Erythroblast (primary cell): ENCODE results near the gene CDC42EP4.

ENCODE experiments used
- DNase-seq, 2 experiments: peaks; one replicate each; lab custom pipeline; 2025; lab: John Stamatoyannopoulos, UW
- GATA1 ChIP-seq: IDR thresholded peaks from 2 replicates; pipeline ENCODE4 v1.6.1; 2011; ENCODE audit warnings: low read depth, mild to moderate bottlenecking, control low read depth, low read length, moderate library complexity
- POLR2A ChIP-seq: IDR thresholded peaks from 2 replicates; pipeline ENCODE4 v1.6.1; 2011; ENCODE audit warnings: mild to moderate bottlenecking, low read length

Gene CDC42EP4

DNA sequence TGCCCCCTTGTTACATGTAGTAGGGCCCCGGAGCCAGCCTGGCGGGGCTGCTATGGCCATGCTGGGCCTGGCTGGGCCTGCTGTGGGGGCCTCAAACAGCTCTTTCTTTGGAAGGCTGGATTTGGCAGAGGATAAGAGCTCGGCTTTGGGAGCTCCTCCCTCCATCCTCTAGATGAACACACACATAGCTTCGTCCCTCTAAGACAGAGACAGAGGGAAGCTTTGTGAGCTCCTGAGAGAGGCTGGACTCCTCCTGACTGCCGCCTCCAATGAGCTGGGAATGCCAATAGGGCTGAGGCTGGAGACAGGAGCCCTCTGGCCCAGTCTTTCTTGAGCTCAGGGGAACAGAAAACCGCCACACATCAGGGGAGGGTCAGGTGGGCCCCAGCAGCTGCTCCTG, 37.3 kb upstream of the CDC42EP4 start:
- TF ChIP-seq GATA1 = no peak
- TF ChIP-seq POLR2A = no peak
- DNase-seq = no peak

DNA sequence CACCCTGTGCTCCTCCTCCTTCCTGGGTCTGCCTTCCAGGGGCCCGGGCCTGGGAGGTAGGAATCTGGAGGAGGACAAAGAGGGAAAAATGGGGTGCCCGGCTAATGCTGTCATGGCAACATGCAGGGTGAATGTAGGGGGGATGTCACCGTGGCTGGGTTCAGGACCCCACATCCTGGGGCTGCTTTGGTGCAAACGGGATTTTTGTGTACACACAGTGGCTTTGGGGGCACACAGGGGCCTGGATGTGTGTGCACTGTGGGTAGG, 37.0 kb upstream of the CDC42EP4 start:
- DNase-seq = no peak

DNA sequence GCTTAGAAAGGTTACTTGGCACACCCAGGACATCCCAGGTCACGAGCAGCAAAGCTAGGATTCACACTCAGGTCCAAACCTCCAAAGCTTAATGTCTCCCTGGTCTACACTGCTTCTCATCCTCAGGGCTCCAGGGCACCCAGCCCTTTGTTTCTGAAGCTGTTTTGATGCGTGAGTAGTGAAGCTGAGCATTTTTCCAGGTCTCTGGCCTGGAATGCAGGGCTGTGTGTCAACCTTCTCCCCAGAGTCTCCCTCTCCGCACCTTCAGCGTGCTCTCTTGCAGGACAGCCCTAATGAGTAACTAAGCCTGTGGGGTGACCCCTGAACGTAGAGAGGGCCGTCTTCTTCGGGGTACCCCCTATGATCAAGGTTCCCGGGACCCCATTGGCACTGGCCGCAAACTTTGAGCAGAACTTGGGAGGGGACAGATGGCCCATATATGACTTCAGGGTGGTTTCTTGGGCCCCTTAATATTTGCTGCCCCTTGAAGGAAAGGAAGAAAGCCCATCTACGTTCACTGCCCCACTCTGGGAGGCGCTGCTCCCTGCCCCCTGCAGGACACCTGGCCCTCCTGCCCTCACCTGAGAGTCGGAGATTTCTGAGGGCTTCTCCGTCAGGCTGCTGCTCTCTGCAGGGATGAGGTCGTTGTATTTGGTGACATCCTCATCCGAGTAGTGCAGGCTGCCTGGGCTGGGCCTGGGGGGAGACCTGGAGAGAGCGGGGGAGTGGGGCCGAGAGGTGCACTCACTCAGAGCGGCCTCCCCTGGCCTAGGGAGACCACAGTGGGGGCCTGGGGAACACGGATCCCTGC, 36.4 kb upstream of the CDC42EP4 start:
- no peak for TF ChIP-seq POLR2A
- no peak for TF ChIP-seq GATA1
- DNase-seq = no peak

More for the DNA sequence above, 37.0 kb upstream of the CDC42EP4 start:
- TF ChIP-seq GATA1 (no peak), POLR2A (no peak)

DNA sequence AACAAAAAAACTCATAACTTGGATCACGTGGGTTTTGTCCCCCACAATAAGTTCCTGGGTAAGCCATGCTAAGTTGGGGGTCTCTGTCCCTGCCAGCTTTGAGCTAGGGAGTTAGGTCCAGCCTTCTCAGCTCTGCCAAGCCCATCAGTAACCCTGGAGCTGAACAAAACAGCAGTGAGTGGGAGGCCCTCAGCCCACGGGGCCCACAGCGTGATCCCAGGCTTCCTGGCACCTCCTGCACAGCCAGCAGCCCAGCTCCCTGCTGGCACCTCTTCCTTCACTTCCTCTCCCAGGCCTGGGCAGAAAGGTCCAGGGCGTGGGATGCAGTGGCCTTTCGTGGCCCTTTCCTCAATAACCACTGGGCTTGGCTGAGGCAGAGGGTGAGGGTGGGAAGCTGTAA, 35.5 kb upstream of the CDC42EP4 start:
- no peak for DNase-seq
- TF ChIP-seq GATA1 = no peak
- no peak for TF ChIP-seq POLR2A

DNA sequence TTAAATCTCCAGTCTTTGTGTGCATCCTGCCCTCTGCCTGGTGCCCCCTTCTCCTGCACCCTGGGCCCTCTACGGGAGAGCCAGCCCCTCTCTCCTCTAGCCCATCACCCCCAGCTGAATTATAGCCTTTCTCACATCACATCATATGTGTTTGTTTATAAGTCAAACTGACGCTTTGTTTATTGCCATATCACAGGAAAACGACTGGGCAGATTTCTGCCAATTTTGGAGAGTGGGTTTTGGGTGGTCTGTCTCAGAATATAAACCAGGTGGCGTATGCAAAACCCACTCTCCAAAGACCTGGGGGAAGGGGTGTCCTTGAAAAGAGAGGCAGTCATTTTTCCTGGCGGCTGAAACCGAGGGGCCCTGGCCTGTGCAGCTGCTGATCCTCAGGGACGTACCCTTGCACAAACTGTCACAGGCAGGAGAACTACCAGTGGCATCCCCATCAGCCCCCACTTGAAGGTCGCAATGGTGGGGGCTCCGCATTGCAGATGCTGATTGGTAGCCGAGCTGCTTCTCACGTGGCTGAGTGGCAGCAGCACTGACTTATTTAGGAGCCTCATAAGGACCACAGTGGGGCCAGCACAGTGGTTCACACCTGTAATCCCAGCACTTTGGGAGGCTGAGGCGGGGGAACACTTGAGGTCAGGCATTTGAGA, 34.8 kb upstream of the CDC42EP4 start:
- no peak for DNase-seq
- TF ChIP-seq POLR2A = no peak
- no peak for TF ChIP-seq GATA1

DNA sequence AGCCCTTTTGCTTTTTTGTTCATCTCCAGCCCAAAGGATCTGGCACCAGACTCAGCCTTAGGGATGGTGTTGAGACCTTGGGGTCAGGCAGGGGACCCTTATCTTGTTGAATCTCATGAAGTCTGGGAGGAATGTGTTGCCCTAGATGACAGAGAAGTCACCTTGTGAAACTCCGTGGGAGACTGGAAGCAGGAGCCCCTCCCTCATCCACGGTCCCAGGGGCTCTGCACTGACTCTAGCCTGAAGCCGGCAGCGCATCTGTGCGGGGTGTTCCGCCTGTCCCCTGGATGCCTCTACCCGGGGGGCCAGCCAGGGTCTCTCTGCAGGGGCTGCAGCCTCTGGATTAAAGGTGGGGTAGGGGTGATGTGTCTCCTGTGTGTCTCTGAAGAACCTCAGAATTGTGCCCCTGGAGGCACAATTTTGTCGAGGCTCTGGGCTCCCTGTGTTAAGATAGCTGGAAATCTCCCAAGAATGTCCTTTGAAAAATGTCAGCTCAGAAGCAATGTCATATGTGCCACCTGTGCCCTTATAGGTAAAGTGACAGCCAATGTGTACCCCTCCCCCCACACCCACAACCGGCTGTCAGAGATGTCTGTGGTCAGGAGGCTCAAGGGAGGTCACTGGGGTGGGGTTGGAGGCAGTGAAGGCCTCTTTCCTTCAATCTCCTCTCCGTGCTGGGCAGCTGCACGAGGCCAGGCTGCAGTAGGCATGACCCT, 32.1 kb upstream of the CDC42EP4 start:
- TF ChIP-seq GATA1 (no peak), POLR2A (no peak)
- DNase-seq = no peak

DNA sequence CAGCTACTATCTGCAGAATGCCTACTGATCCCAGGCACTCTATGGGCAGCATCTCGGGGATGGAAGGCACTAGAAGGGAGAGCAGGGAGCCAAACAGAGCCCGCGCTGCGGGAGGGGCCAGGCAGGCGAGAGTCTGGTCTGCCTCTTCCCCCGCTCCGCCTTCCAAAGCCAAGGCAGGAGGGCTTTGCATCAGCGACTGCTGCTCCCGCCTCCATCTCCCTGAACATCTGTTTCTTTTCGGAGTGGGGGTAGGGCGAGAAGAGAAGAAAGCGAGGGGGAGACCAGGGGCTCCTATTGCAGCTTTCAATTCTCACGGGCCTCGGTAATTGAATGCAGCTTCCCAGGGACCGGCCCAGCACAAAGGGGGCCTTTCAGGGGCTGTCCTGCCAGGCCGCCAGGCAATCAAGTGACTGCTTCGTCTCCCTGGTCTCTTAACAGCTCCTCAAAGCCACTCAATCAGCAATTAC, 31.4 kb upstream of the CDC42EP4 start:
- TF ChIP-seq POLR2A (no peak), GATA1 (no peak)
- DNase-seq = peak; percentile 16 to 28

DNA sequence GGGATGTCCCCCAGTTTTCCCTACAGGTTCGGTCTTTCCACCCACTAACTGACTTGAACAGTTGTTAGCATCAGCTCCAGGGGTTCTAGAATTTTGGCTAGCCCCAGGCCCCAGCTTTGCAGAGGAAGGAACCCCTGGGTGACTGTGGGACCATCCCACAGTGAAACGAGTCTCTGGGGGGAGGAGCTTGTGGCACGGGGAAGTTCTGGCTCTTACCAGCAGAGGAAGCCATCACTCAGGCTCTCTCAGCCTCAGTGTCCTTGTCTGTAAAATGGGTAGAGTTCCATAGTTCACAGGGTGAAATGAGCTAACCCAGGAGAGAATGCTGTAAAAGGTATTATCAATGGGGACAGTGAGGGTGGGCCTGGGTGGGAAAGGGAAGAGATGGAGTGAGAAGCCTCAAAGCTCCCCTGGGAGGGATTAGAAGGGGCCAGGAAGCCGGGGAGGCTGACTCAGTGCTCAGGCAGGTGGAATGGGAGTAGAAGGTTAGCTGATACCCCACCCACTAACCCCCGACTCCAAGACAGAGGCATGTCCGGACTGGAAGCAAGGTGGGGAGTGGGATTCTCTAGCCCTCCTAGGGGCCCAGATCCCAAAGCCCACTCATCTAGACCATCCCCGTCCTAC, 30.9 kb upstream of the CDC42EP4 start:
- TF ChIP-seq POLR2A = no peak
- TF ChIP-seq GATA1 = no peak
- no peak for DNase-seq

DNA sequence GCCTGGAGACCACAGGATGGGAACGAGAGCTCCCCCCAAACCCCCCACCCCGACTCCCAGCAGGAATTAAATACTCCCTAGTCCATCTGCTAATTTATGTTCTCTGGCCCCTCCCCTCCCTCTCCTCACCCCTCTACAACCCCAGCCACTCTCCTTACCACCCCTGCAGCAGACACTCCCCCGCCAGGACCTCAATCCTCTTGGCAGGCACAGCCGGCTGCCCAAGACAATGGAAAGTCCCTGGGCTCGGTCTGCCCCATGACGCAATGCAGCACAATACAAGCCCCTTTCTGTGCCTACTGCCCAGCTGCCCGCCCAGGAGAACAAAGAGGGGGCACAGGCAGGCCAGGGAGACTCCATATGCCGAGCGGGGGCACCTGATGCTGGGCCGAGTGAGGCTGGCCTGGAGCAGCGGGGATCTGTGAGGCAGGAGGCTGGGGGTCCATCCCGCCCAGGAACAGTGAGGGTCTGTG, 30.3 kb upstream of the CDC42EP4 start:
- DNase-seq = no peak
- no peak for TF ChIP-seq POLR2A

DNA sequence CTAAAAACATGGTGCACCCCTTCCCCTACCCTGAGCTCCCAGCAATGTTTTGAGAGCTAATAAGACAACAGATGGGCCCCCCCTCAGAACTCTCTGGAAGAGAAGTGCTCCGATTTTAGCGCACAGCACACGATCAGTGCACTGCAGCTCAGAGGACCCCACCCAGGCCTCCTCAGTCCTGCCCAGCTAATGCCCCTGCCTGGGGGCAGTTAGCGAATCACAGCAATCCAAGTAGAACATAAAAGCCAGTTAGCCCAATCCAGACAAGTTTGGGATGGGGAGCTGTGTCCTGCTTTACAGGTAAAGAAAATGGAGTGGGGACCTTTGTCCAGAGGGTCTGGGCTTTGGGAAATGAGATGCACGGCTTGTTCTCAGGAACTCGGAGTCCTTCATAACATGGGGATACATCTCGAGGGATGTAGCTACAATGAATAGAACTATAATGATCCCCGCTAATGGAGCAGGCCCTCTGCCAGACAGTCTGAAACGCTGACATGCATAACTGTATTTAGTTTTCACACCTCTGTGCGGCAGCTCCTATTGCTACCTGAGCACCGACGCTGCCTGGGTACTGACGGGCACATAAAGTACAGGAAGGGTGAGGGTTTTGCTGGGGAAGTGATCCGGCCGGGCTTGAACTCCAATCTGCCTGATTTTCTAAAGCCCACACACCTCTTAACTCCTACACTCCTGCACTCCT, 29.7 kb upstream of the CDC42EP4 start:
- no peak for DNase-seq
- no peak for TF ChIP-seq POLR2A
- TF ChIP-seq GATA1 = no peak

DNA sequence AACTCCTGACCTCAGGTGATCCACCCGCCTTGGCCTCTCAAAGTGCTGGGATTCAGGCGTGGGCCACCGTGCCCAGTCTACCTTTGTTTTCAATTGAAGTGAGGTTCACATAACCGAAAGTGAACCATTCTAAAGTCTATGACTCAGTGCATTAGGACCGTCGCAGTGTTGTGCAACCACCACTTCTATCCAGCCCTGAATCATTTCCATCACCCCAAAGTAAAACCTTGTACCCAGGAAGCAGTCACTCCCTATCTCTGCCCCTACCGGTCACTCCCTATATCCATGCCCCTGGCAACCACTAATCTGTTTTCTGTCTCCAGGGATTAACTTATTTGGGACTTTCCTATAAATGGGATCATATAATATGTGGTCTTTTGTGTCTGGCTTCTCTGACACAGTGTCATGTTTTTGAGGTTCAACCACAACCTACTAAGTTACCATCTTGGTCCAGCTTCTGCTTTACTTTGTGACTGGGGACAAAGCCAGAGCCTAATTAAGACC, 28.3 kb upstream of the CDC42EP4 start:
- DNase-seq = peak in 1 of 2 experiments; percentile 22
- TF ChIP-seq GATA1 (no peak), POLR2A (no peak)

DNA sequence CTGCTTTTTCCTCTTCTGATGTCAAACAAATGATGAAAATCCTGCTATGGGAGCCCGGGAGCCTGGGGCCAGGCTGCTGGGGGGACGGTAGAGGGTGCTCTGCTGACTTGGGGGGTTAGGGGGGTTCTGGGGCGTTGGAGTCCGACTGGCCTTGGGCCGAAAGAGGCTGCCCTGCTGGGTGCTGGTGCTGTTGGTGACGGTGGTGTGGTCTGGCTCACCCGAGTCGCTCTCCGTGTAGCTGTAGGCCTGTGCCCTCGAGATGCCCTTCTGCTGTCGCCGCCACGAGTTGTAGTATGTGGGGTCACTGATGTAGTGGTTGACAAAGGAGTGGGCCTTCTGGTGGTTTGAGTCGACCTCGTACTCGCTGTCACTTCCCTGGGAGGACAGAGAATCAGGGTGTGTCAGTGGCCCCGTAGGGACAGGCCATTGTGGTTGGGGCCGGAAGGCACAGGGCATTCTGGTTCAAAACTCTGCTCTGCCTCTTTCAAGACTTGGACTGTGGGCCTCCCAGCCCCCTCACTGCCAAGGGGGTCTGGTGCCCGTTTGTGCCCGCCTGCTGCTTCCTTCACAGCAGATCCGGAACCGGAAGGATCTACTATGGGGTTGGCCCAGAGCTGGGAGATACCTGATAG, 26.9 kb upstream of the CDC42EP4 start:
- TF ChIP-seq GATA1 (no peak), POLR2A (no peak)
- no peak for DNase-seq
